Fibroblast of skin of right quadriceps (primary cell): ENCODE results near the gene INSRR.

Experiments
- DNase-seq: peaks from one replicate; pipeline ENCODE4 v3.0.0-alpha.2; 2013

The INSRR gene

DNA sequence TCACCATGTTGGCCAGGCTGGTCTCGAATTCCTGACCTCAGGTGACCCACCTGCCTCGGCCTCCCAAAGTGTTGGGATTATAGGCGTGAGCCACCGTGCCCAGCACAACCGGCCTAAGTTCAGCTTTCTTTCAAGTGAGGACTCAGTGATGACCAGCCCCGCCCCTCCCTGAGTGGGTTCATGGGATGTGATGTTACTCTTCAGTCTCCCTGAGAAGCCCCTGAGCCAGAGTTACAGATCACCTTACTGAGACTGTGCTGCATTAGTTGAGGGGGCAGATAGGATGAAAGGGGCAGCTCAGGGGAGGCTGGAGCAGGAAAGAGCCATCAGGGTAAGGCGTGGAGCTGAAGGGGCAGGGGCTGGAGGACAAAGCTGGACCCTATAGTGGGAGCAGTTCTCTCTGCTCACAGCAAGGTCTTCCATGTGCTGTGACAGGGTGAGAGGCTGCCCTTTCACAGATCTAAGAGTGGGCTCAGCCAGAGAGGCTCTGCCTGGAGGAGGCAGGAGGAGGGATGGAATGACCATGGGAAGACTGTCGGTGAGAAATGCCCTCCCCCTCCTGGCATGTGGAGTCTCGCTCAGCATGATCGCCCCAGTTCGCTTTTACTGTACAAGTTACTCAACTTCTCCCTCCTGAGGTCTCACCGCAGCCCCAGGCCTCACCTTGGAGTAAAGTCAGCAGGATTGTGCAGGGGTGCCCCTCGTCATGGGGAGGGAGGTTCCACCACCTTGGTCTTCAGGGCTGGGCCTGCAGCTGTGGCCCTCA is 55.6 kb downstream of the INSRR start:
- no peak for DNase-seq

DNA sequence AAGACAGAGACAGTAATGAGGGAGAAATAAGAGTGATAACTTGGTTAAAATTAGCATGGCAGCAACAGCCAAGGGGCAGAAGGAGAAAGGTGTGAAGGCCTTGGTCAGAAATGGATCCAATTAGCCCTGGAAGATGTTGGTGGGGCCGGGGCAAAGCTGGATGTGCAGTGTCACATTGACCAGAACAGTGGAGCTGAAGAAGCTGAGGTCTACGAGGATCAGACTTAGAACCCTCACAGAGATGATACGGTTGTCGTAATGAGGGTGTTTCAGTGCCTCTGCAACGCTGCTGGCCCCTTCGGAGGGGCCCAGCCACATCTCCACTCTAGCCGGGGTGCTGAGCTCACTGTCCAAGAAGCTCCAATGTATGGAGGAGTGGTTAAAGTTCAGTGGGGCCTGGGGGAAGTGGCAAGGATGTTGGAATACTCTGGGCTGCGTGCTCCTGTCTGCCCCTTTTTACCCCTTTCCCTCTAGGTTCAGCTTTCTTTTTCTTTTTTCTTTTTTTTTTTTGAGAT is 56.4 kb downstream of the INSRR start:
- DNase-seq: no peak

DNA sequence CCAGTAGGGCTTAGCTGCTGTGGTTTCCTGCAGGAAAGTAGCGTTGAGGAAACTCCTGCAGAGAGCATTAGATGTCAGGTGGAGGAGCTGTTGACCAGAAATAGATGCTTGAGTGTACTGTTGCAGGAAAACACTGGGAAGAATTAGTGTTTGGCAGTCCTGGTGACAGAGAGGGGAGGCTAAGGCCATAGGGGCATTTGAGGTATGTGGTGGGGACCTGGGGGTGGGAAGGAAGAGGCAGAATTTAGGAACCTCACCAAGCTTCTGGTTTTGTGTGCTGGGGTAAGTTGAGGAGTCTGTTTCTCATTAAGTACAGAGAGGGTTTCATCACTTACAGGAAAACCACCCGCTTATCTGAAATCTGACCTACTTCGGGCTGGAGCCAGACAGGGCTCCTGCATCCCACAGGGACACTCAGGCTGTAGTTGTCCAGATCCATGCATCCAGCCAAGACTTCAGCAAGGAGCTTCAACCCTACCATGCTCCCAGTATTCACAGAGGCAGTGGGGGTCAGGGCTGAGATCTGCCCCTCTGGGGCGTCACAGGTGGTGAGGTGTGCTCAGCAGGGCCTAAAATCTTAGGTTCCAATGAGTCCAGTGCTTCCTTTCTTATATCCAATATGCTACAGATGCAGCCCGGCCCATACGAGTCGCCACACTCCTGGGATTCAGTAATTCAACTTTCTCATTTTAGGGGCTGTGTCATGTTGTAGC is 57.4 kb downstream of the INSRR start:
- peak; percentile 99 for DNase-seq

DNA sequence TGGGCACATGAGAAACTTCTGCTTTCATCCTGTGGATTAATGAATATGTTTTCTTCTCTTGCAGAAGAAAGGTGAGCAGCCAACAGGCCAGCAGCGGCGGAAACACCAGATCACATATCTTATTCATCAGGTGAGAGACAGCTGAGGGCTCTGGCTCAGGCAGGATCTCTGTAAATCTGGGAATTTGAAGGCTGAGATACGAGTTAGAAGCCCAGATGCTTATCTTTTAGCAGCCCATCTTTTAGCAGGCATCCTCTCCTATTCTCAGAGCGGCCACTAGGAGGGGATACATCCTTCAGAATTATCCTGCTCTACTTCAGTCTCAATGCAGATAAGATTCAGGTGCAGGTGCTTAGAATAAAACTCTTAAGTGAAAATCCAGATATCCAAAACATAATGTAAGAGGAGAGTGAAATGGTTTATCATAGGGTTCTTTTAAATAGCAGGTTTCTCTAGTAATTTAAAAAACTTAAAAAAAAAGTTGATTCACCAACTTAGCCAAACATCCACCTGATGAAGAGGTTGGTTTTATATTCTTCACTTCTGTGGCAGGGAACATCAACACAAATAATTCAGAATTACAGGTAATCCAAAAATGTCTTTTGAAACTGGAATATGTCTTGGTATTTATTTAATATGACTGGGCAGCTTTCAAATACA is 61.6 kb downstream of the INSRR start:
- peak; percentile 61 for DNase-seq

DNA sequence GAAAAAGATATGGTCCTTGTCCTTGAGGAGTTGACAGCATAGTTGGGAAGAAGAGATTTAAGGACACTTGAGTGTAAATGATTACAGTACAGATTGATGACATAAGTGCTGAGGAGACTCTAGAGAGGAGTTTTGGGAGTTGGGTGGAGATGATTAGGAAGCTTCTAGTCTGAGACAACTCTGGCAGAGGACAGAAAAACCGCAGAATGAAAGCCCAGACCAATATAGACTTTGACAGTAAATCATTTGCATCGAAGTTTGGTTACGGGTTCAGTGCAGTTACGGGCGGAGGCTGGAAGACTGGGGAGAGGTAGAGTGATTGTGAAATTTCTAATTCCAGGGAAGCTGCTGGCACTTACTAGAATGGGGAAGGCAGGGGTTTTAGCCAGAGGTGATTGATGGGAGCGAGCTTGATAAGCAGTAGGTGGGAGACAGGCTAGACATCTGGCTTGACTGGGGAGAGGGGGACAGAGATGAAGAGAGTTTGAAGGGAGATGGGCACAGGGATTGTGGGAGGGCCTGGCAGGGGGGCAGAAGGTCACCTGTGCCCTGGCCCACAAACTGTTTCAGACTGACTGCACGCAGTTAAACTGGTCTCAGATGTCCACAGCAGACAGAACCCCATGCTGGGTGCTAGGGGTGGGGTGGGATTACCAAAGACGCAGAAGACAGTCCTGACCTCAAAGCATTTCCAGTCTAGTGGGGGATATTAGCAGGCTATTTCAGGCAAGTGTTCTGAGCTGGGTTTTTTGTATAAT is 62.4 kb downstream of the INSRR start:
- DNase-seq: peak; percentile 72

DNA sequence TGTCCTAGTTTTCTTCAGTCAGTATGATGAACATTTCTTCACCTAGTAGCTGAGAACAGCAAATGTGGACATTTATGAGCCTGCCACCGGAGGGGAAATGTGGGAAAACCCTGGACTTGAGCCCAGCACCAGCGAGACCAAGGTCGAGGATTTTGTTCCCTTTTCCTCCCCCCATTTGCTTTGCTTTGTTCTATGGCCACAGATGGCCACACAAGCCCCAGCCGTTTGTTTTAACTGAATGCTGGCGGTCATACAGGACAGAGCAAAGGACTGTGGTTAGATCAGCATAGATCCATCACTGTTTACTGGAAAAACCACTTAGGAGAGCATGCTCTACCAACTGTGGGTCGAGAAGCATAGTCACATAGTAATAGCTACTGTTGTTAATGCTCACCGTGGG is 63.1 kb downstream of the INSRR start:
- no peak for DNase-seq

DNA sequence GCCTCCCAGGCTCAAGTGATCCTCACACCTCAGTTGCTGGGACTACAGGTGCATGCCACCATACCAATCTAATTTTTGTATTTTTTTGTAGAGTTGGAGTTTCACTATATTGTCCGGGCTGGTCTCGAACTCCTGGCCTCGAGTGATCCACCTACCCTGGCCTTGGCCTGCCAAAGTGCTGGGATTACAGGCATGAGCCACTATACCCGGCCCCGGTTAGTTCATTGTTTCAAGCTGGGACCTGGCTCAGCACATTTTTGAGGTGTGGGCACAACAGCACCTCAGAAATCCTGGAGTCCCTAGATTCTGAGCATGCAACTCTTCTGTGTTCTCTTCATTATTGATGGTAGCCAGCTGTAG is 63.6 kb downstream of the INSRR start:
- DNase-seq: no peak

DNA sequence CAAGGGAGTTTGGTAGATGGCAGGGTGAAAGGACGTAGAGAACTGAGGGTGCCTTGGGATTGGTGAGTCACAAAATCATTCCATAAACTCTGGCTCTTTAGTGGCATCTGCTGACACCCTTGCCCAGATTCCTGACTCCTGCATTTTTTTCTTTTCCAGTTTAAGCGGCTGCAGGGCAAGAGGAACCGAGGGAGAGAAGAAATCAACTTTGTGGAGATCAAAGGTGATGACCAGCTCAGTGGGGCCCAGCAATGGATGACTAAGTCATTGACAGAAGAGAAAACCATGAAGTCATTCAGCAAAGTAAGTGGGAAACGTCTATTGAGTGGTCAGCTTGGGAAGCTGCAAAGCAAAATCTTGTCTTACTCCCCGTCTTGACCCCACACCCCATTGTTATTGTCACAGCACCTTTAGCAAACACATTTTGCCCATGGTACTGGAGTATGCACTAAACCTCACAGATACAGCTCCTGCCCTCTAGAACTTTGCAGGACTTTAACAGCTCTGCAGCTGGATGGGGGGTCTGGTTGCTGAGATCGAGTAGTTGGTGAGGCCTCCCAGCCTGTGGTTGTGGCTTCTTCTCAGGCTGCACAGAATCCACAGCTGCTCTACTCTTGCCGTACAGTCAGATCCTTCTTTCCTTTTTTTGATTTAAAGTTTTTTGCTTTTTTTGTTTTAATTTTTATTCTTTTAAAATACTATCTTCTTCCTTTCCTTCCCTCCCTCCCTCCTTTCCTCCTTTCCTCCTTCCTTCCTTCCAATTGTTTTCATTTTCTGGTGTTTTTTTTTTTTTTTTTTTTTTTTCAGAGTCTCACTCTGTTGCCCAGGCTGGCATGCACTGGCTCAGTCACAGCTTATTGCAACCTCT is 64.2 kb downstream of the INSRR start:
- DNase-seq: no peak
